Lower lobe of right lung (tissue), 2 donors: Measurements from ENCODE around the gene BDKRB1. TPM values are rescaled to one million over a fixed set of nuclear protein-coding genes. Genes with fewer than 3 reads are reported as not detected.

Experiments
- ATAC-seq, 2 donors: fragments of 200-7000 bp; cut with Tn5 transposase; one replicate each; pipeline ENCODE4 v1.9.1; 2020 to 2022; ENCODE audit warnings: mild to moderate bottlenecking in 2 of 2, moderate library complexity in 2 of 2
- DNase-seq: peaks from one replicate; pipeline ENCODE4 v3.0.0-alpha.2; 2020
- H3K27ac ChIP-seq: fragments of 200-600 bp; one replicate; pipeline ENCODE4 v1.8.0; 2022
- H3K27me3 ChIP-seq: fragments of 200-600 bp; one replicate; pipeline ENCODE4 v1.8.0; 2022; ENCODE audit warnings: low read depth
- H3K36me3 ChIP-seq: fragments of 200-600 bp; one replicate; pipeline ENCODE4 v1.8.0; 2022; ENCODE audit warnings: mild to moderate bottlenecking
- H3K4me1 ChIP-seq: fragments of 200-600 bp; one replicate; pipeline ENCODE4 v1.8.0; 2022
- H3K4me3 ChIP-seq: fragments of 200-600 bp; one replicate; pipeline ENCODE4 v1.8.0; 2022; ENCODE audit warnings: mild to moderate bottlenecking
- H3K9me3 ChIP-seq: fragments of 200-600 bp; one replicate; pipeline ENCODE4 v1.8.0; 2022
- intact Hi-C: fragments of 100-400 bp; cut with DNase I; formaldehyde crosslinking; loops from one replicate; pipeline ENCODE4 v1.11.0; 2022
- total RNA-seq: library from RNA; stranded (reverse); fragmentation: NEBNext Ultra II Directional; extraction: Animal tissue kit (Norgen Biotek cat#: 25700); gene quantifications from one replicate; pipeline ENCODE4 v1.2.1, GENCODE V29; 2021
- TF ChIP-seq, protein P1 (sequence below): fragments of 200-600 bp; IDR thresholded peaks from one replicate; pipeline ENCODE4 v1.8.0; 2022; ENCODE audit warnings: antibody characterized with exemption, mild to moderate bottlenecking
- donor health status: DM: no; HTN: yes; CAD: no; lungs with severe emphysema.

Gene BDKRB1
- total RNA-seq, 1 donor from 2014 or later = not detected

DNA sequence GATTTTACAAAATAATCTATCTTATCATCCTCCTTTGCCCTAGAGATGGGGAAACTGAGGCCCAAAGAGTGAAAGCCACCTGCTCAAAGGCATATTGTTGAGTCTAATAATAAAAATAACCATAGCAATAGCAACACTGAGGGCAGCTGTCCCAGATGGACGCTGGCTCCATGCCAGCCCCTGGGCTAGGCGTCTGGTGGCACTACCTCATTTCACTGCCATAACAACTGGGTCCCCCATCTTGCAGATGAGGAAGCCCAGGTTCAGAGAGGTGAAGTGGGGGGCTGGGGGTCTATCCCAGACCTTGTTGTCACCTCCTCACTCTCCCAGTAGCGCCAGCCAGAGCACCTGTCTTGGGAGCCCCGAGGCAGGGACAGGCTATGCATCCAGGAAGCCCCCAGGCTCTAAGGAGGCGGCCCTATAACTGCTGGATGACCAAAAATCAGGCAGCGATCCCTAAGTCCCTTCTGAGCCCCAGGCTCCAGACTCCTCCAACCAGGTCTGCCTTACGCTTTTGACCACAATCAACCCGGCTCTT lies 38.6 kb upstream of the BDKRB1 start:
- no peak overlapping the region for H3K27ac ChIP-seq
- intact Hi-C loops = no loop called here
- ATAC-seq (no peak), DNase-seq (no peak)
- no peaks in the 10 kb centered on the region for H3K27me3 ChIP-seq
- peaks cover 5% of the 10 kb centered on the region for H3K4me1 ChIP-seq
- H3K4me3 ChIP-seq = no peak overlapping the region
- TF ChIP-seq, protein P1, sequence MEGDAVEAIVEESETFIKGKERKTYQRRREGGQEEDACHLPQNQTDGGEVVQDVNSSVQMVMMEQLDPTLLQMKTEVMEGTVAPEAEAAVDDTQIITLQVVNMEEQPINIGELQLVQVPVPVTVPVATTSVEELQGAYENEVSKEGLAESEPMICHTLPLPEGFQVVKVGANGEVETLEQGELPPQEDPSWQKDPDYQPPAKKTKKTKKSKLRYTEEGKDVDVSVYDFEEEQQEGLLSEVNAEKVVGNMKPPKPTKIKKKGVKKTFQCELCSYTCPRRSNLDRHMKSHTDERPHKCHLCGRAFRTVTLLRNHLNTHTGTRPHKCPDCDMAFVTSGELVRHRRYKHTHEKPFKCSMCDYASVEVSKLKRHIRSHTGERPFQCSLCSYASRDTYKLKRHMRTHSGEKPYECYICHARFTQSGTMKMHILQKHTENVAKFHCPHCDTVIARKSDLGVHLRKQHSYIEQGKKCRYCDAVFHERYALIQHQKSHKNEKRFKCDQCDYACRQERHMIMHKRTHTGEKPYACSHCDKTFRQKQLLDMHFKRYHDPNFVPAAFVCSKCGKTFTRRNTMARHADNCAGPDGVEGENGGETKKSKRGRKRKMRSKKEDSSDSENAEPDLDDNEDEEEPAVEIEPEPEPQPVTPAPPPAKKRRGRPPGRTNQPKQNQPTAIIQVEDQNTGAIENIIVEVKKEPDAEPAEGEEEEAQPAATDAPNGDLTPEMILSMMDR = no peak
- no peaks in the 10 kb centered on the region for H3K9me3 ChIP-seq
- no peaks in the 10 kb centered on the region for H3K36me3 ChIP-seq

DNA sequence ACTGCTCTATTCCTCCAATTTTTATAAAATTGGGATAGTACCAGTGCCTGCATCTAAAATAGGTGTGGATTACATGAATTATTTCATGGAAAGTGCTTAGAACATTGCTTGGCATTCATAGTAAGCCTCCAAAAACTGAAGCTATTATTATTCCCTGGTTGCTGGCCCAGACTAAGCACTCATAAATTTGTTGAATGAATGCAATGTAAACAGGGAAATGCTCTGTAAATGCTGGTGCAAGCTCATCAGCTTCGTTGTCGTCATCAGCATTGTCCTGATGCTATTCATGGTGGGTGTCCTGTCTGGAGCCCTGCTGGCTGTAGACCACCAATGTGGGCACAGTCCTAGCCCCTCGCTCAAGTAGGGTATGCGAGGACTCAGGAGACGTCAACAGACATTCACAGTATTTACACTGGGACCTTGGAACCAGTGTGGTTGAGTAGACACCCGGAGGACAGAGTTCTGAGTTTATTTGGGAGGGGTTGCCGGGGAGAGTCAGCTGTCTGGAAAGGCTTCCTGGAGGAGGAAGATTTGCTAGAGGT lies 34.8 kb upstream of the BDKRB1 start:
- TF ChIP-seq, protein P1 = no peak
- H3K9me3 ChIP-seq = no peaks in the 10 kb centered on the region

DNA sequence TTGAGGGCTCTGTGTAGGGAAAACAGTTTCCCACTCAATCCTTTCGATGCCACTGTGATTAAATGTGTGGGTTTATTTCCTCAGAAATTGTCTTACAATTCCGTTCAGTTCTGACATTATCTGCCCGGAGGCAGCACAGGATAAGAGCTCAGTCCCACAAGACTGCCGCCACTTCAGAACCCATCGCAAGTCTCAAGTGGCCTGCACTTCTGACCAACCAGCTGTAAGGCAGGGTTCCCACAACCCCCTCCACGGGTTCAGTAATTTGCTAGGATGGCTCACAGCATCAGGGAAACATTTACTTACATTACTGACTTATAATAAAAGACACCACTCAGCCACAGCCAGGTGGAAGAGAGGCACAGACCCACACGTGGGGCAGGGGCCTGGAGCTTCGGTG lies 34.2 kb upstream of the BDKRB1 start:
- H3K27ac ChIP-seq = no peak overlapping the region
- no peaks in the 10 kb centered on the region for H3K9me3 ChIP-seq
- intact Hi-C loops = no loop called here
- no peak overlapping the region for H3K4me3 ChIP-seq
- no peaks in the 10 kb centered on the region for H3K27me3 ChIP-seq
- ATAC-seq = peak in 1 of 2 donors; percentile 37
- TF ChIP-seq, protein P1 = no peak
- no peak for DNase-seq
- H3K36me3 ChIP-seq = no peaks in the 10 kb centered on the region
- peaks cover 13% of the 10 kb centered on the region for H3K4me1 ChIP-seq

More for the DNA sequence above, 34.8 kb upstream of the BDKRB1 start:
- intact Hi-C loops = no loop called here
- Histone ChIP-seq H3K4me3 (no peak overlapping the region), H3K27me3 (no peaks in the 10 kb centered on the region), H3K4me1 (peaks cover 13% of the 10 kb centered on the region), H3K27ac (no peak overlapping the region), H3K36me3 (no peaks in the 10 kb centered on the region)
- no peak for DNase-seq
- ATAC-seq = peak in 1 of 2 donors; percentile 5

DNA sequence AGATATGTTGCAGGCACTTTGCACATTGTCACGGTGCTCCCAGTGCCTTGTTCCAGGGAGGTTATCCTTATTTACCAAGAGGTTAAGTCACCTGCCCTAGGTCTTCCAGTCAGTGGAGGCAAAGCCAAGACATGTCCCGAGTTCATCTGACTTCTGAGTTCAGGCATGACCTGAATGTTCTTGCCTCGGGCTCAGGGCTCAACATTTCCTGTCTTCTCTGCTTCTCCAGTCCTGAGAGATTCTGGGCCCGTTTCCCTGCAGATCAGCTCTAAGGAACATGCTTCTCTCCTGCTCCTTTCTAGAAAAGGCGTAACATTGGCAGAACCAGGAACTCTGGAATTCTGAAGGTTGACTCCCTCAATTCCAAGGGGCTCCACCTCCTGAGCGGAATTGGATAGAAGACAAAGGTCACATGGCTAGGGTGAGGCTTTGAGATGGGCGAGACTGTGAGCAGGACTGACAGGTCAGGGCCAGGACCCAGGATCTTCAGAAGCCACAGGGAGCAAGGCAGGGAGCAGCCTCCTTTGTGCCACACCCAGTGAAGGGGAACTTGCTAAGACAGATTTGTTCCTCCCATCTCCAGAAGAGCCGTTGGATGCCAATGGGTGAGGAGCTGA lies 31.4 kb upstream of the BDKRB1 start:
- no peak for DNase-seq
- intact Hi-C loops = no loop called here
- H3K4me3 ChIP-seq = no peak overlapping the region
- no peak for ATAC-seq
- no peak overlapping the region for H3K27ac ChIP-seq
- TF ChIP-seq, protein P1 = no peak
- no peaks in the 10 kb centered on the region for H3K9me3 ChIP-seq
- peaks cover 13% of the 10 kb centered on the region for H3K4me1 ChIP-seq
- no peaks in the 10 kb centered on the region for H3K27me3 ChIP-seq
- H3K36me3 ChIP-seq = no peaks in the 10 kb centered on the region

DNA sequence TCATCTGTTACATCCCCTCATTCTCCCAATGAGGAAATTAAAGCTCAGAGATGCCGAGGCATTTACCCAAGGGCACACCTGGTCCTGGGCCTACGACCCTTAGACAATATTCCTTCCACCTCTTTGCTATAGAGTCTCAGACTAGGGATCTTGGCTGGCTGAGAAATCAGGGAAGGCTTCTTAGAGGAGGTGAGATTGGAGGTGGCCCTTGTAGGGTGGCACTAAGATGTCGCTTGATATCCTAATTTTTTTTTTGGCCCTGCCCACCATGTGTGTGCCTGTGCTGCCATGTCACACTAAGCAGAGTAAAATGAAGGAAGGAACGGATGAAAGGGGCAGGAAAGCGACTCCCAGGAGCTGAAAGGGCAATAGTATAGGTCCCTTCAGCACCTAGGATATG lies 30.8 kb upstream of the BDKRB1 start:
- intact Hi-C loops = no loop called here
- Histone ChIP-seq H3K4me3 (no peak overlapping the region), H3K4me1 (peaks cover 13% of the 10 kb centered on the region), H3K27ac (peak overlapping the region; percentile 36), H3K27me3 (no peaks in the 10 kb centered on the region), H3K36me3 (no peaks in the 10 kb centered on the region), H3K9me3 (no peaks in the 10 kb centered on the region)
- DNase-seq = no peak
- TF ChIP-seq, protein P1 = no peak
- no peak for ATAC-seq
